Measurements from ENCODE around the gene DTYMK. TPM values are rescaled to one million over a fixed set of nuclear protein-coding genes. Genes with fewer than 3 reads are reported as not detected.

The DTYMK gene
- total and polyA plus RNA-seq, 2 donors (not counting 1 experiment from before 2014, with no cell fraction given): 19.5 to 26.3 TPM

DNA sequence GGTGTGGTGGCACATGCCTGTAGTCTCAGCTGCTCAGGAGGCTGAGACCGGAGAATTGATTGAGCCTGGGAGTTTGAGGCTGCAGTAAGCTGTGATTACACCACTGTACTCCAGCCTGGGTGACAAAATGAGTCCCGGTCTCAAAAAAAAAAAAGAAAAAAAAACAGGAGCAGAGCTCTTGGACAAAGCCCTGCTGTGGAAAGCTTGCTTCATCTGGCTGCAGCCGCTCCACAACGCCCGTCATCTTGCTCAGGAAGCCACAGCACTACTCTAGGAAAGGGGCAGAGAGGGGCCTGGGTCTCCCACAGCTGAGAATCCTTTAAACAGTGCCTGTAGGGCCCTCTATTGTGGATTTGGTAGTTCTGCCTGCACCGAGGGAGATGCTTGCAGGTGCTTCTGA lies 38.2 kb downstream of the DTYMK start:
- TF ChIP-seq, protein P1, sequence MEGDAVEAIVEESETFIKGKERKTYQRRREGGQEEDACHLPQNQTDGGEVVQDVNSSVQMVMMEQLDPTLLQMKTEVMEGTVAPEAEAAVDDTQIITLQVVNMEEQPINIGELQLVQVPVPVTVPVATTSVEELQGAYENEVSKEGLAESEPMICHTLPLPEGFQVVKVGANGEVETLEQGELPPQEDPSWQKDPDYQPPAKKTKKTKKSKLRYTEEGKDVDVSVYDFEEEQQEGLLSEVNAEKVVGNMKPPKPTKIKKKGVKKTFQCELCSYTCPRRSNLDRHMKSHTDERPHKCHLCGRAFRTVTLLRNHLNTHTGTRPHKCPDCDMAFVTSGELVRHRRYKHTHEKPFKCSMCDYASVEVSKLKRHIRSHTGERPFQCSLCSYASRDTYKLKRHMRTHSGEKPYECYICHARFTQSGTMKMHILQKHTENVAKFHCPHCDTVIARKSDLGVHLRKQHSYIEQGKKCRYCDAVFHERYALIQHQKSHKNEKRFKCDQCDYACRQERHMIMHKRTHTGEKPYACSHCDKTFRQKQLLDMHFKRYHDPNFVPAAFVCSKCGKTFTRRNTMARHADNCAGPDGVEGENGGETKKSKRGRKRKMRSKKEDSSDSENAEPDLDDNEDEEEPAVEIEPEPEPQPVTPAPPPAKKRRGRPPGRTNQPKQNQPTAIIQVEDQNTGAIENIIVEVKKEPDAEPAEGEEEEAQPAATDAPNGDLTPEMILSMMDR (IDR thresholded peaks at IDR 0.05): no peak
- TF ChIP-seq EZH2 (IDR thresholded peaks at IDR 0.05; ENCODE audit: borderline replicate concordance, insufficient read depth, low read depth, low read length, poor library complexity, severe bottlenecking): no peak
- no peaks in the 10 kb centered on the region for H3K4me1 ChIP-seq (ENCODE audit: control insufficient read depth in 2 of 2, insufficient read depth in 2 of 2, low read length in 2 of 2)
- DNase-seq (no peak), ATAC-seq (ENCODE audit: low read depth) (no peak)
- H3K4me3 ChIP-seq (ENCODE audit: control extremely low read depth in 1 of 5, extremely low read depth in 1 of 5, insufficient read depth in 1 of 5, low read depth in 2 of 5, low read length in 4 of 5): no peak overlapping the region
- intact Hi-C loops (cut with micrococcal nuclease): no loop called here
- no peaks in the 10 kb centered on the region for H3K9me3 Mint-ChIP-seq (ENCODE audit: insufficient read depth)
- WGBS (ENCODE audit: insufficient coverage): 93% methylated on average over 6 of the region's 6 CpGs
- no peak overlapping the region for H3K27ac ChIP-seq (ENCODE audit: low read length in 2 of 2)
- H3K4me2 ChIP-seq (replicated peaks; ENCODE audit: low read depth, low read length, poor library complexity, severe bottlenecking): no peak overlapping the region
- H3K27ac Mint-ChIP-seq: no peak overlapping the region
- peaks cover 0 to 32% of the 10 kb centered on the region in 2 experiments for H3K36me3 ChIP-seq (replicated peaks in 1 of 2; ENCODE audit: control extremely low read depth in 1 of 2, control insufficient read depth in 1 of 2, extremely low read depth in 1 of 2, insufficient read depth in 2 of 2, low read length in 1 of 2)
- H3K4me3 Mint-ChIP-seq: no peak overlapping the region
- no peaks in the 10 kb centered on the region for H3K27me3 Mint-ChIP-seq
- H3K4me1 Mint-ChIP-seq: peaks cover 5% of the 10 kb centered on the region
- H3K27me3 ChIP-seq (replicated peaks in 1 of 4; ENCODE audit: control extremely low read depth in 1 of 4, control insufficient read depth in 3 of 4, insufficient read depth in 4 of 4, low read length in 3 of 4): no peaks in the 10 kb centered on the region
- H3K9ac ChIP-seq (ENCODE audit: low read length): no peak overlapping the region
- peaks cover 78% of the 10 kb centered on the region for H3K79me2 ChIP-seq (ENCODE audit: control insufficient read depth, insufficient read depth, low read length)
- H4K20me1 ChIP-seq (ENCODE audit: control insufficient read depth, insufficient read depth, low read length, poor library complexity, severe bottlenecking): peaks cover 72% of the 10 kb centered on the region
- H2AFZ ChIP-seq (ENCODE audit: insufficient read depth, low read depth, low read length, poor library complexity, severe bottlenecking): no peak overlapping the region
- ChIA-PET POLR2A (no interaction called here), CTCF (no interaction called here)
- H3K9me3 ChIP-seq (ENCODE audit: control extremely low read depth in 1 of 3, control insufficient read depth in 2 of 3, insufficient read depth in 1 of 3, low read length in 2 of 3): no peaks in the 10 kb centered on the region

DNA sequence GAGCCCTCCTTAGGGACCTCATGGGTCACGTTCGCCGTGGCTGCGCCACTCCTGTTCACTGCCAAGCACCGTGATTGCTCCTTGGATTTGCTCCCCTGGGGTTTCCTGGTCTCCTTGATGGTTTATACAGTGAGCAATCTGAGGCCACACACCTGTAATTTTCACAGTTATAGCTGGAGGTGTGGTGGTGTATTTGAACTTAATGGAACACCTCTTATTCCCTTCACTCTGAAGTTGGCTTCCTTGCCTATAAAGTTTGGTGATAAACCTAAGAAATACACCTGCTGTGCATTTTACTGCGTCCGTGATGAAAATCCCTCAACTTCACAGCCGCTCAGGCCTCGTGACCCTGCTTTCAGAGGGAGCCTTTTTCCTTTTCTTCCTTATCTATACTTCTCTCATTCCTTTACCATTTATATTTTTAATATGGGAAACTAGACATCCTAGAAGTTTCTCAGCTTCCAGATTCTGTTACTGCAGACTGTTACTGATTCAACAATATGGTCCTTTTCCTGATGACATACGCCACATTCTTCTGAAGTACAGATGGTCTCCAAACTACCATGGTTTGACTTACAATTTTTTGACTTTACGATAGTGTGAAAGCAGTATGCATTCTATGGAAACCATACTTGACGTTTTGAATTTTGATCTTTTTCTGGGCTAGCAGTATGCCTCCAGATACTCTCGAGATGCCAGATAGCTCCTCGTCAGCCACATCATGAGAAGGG lies 40.5 kb downstream of the DTYMK start:
- ATAC-seq (ENCODE audit: low read depth) (no peak), DNase-seq (no peak)
- ChIA-PET POLR2A (interaction anchor here (0.6 kb wide), 1 partner anchor 383 kb away, joined by 3 read pairs; no protein-coding TSS in a partner anchor), CTCF (interaction anchor here (0.6 to 1.8 kb wide), 3 partner anchors 12 to 581 kb away, joined by 3 to 5 read pairs (median 3); no protein-coding TSS in a partner anchor)
- WGBS (ENCODE audit: insufficient coverage): 98% methylated on average over 9 of the region's 14 CpGs
- Histone ChIP-seq H3K9me3 (ENCODE audit: control extremely low read depth in 1 of 3, control insufficient read depth in 2 of 3, insufficient read depth in 1 of 3, low read length in 2 of 3) (no peaks in the 10 kb centered on the region), H3K27me3 (replicated peaks in 1 of 4; ENCODE audit: control extremely low read depth in 1 of 4, control insufficient read depth in 3 of 4, insufficient read depth in 4 of 4, low read length in 3 of 4) (no peaks in the 10 kb centered on the region), H3K79me2 (ENCODE audit: control insufficient read depth, insufficient read depth, low read length) (peaks cover 83% of the 10 kb centered on the region), H4K20me1 (ENCODE audit: control insufficient read depth, insufficient read depth, low read length, poor library complexity, severe bottlenecking) (peaks cover 86% of the 10 kb centered on the region), H2AFZ (ENCODE audit: insufficient read depth, low read depth, low read length, poor library complexity, severe bottlenecking) (no peak overlapping the region), H3K27ac (ENCODE audit: low read length in 2 of 2) (no peak overlapping the region), H3K4me3 (ENCODE audit: control extremely low read depth in 1 of 5, extremely low read depth in 1 of 5, insufficient read depth in 1 of 5, low read depth in 2 of 5, low read length in 4 of 5) (no peak overlapping the region), H3K4me1 (ENCODE audit: control insufficient read depth in 2 of 2, insufficient read depth in 2 of 2, low read length in 2 of 2) (no peaks in the 10 kb centered on the region), H3K9ac (ENCODE audit: low read length) (no peak overlapping the region), H3K36me3 (replicated peaks in 1 of 2; ENCODE audit: control extremely low read depth in 1 of 2, control insufficient read depth in 1 of 2, extremely low read depth in 1 of 2, insufficient read depth in 2 of 2, low read length in 1 of 2) (peaks cover 0 to 14% of the 10 kb centered on the region in 2 experiments), H3K4me2 (replicated peaks; ENCODE audit: low read depth, low read length, poor library complexity, severe bottlenecking) (no peak overlapping the region)
- peaks cover 15% of the 10 kb centered on the region for H3K4me1 Mint-ChIP-seq
- no peaks in the 10 kb centered on the region for H3K27me3 Mint-ChIP-seq
- intact Hi-C loops (cut with micrococcal nuclease): no loop called here
- TF ChIP-seq EZH2 (IDR thresholded peaks at IDR 0.05; ENCODE audit: borderline replicate concordance, insufficient read depth, low read depth, low read length, poor library complexity, severe bottlenecking): no peak
- TF ChIP-seq, protein P1 (IDR thresholded peaks at IDR 0.05): no peak
- no peak overlapping the region for H3K27ac Mint-ChIP-seq
- H3K4me3 Mint-ChIP-seq: no peak overlapping the region
- H3K9me3 Mint-ChIP-seq (ENCODE audit: insufficient read depth): no peaks in the 10 kb centered on the region
